ENCODE results near the gene GCLC. TPM values are rescaled to one million over a fixed set of nuclear protein-coding genes. Genes with fewer than 3 reads are reported as not detected.

Gene GCLC
- total RNA-seq, result 17.1 TPM
- polyA plus RNA-seq, result 17.4 TPM
- long read RNA-seq, donor 1, partial matches to known transcripts, result 0 of 1 reads
- long read RNA-seq, donor 1, other reads (novel, unspliced or antisense), result 0 of 1 reads
- long read RNA-seq, donor 2, result 0 reads
- long read RNA-seq, donor 3, partial matches to known transcripts, result 0 of 5 reads
- long read RNA-seq, donor 3, other reads (novel, unspliced or antisense), result 0 of 5 reads
- long read RNA-seq, donor 4, partial matches to known transcripts, result 0 of 1 reads
- long read RNA-seq, donor 4, other reads (novel, unspliced or antisense), result 0 of 1 reads
- long read RNA-seq, donor 5, transcript GCLC-215 (16 exons, 3,785 nt), result major isoform, 9 of 16 reads
- long read RNA-seq, donor 5, partial matches to known transcripts, result 5 of 16 reads
- long read RNA-seq, donor 5, other reads (novel, unspliced or antisense), result 0 of 16 reads
- long read RNA-seq, donor 6, partial matches to known transcripts, result 0 of 1 reads
- long read RNA-seq, donor 6, other reads (novel, unspliced or antisense), result 0 of 1 reads
- long read RNA-seq, donor 7, partial matches to known transcripts, result 0 of 1 reads
- long read RNA-seq, donor 7, other reads (novel, unspliced or antisense), result 0 of 1 reads
- long read RNA-seq, donor 8, partial matches to known transcripts, result 0 of 3 reads
- long read RNA-seq, donor 8, other reads (novel, unspliced or antisense), result 0 of 3 reads
- long read RNA-seq, donor 9, partial matches to known transcripts, result 0 of 1 reads
- long read RNA-seq, donor 9, other reads (novel, unspliced or antisense), result 0 of 1 reads
- long read RNA-seq, donor 10, partial matches to known transcripts, result 0 of 3 reads
- long read RNA-seq, donor 10, other reads (novel, unspliced or antisense), result 0 of 3 reads

DNA sequence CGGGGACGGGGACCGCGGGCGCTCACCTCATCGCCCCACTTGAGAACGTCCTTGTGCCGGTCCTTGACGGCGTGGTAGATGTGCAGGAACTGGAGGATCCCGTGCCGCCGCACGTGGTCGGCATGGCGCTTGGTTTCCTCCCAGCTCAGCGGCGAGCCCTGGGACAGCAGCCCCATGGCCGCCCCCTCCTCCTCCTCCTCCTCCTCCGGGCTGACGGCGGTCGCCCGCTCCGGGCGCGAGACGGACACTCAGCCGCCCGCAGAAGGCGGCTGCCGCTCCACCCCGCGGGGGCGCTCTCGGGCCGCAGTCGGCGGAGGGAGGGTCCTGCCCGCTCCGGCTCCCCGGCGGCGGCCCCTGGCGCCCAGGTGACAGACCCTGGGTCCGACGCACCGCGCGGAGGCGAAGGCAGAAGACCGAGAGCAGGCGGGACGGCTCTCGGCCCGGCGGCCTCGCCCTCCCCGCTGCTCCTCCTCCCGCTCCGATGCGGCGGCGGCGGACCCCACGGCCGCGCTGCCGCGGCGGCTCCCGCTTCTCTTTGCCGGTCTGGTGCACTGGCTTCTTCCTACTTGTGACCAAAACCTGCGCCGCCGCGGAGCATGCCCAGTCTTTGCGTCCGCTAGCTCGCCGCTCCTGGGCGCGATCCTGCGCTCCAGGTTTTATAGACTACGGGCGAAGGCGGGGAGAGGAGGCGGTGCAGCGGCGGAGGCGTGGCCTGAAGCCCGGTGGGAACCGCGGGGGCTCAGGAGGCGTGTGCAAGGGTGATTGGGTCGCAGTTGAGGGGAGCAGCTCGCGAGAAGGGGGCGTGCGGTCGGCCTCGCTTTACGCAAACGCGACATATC lies at the start of gene GCLC:
GCLC (minus strand) TSS at position 632 of the 839 bp plus-strand sequence; CDS start at position 176, 456 bp downstream.
- peaks cover 9 to 27% of the 10 kb centered on the region in 2 donors for H3K4me1 ChIP-seq (ENCODE audit: control insufficient read depth in 2 of 2, insufficient read depth in 2 of 2, low read length in 2 of 2)
- peak within 1 kb of the TSS; percentile 7 to 81 for H3K27ac ChIP-seq (ENCODE audit: low read depth in 1 of 2, low read length in 1 of 2)
- H3K36me3 ChIP-seq (ENCODE audit: control insufficient read depth in 2 of 2, insufficient read depth in 2 of 2, low read length in 1 of 2), result no peaks in the 10 kb centered on the region
- peak within 1 kb of the TSS; percentile 64 to 84 for H3K4me3 ChIP-seq (ENCODE audit: low read length in 2 of 2)
- peaks cover 0 to 3% of the 10 kb centered on the region in 2 donors for H3K27me3 ChIP-seq (ENCODE audit: control insufficient read depth in 2 of 2, insufficient read depth in 1 of 2, low read length in 1 of 2)
- peak; percentile 75 to 95 (median 88) for DNase-seq (ENCODE audit: low read depth in 6 of 9, low spot score in 9 of 9)
- H3K9me3 ChIP-seq (ENCODE audit: control insufficient read depth in 2 of 2, insufficient read depth in 1 of 2, low read length in 1 of 2), result no peaks in the 10 kb centered on the region
- under 1% methylated on average over 104 of the region's 105 CpGs for WGBS

GRCh38 chr6:53594596-53594995 lies 49.7 kb upstream of the GCLC start:
- Histone ChIP-seq H3K4me3 (ENCODE audit: low read length in 2 of 2) (no peak overlapping the region), H3K4me1 (ENCODE audit: control insufficient read depth in 2 of 2, insufficient read depth in 2 of 2, low read length in 2 of 2) (no peaks in the 10 kb centered on the region), H3K9me3 (ENCODE audit: control insufficient read depth in 2 of 2, insufficient read depth in 1 of 2, low read length in 1 of 2) (no peaks in the 10 kb centered on the region), H3K27ac (ENCODE audit: low read depth in 1 of 2, low read length in 1 of 2) (no peak overlapping the region), H3K27me3 (ENCODE audit: control insufficient read depth in 2 of 2, insufficient read depth in 1 of 2, low read length in 1 of 2) (no peaks in the 10 kb centered on the region), H3K36me3 (ENCODE audit: control insufficient read depth in 2 of 2, insufficient read depth in 2 of 2, low read length in 1 of 2) (no peaks in the 10 kb centered on the region)
- DNase-seq (ENCODE audit: low read depth in 6 of 9, low spot score in 9 of 9), result no peak
- 93% methylated on average over 2 of the region's 2 CpGs for WGBS

DNA sequence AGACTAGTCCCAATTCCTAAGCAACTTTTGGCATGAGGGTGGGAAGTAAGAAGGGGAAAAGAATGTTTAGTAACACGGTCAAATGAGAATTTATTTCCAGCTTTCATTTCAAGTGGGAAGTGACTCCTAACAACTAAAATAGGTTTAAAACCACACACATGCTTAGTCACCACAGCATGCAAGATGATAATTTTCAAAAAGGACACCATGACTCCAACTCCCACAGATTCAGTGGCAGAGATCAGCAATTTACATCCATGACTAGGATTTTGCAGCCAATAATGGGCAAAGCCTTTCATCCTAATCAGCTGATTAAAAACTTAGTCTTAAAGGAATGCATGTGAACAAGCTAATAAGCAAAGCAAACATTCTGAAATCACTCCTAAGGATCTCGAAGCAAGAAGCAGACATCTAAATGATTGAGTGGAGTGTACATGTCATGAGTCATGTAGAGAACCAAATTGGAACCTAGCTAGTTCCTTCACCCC lies 48.1 kb upstream of the GCLC start:
- WGBS, result 19% methylated on average over 2 of the region's 2 CpGs
- Histone ChIP-seq H3K9me3 (ENCODE audit: control insufficient read depth in 2 of 2, insufficient read depth in 1 of 2, low read length in 1 of 2) (no peaks in the 10 kb centered on the region), H3K36me3 (ENCODE audit: control insufficient read depth in 2 of 2, insufficient read depth in 2 of 2, low read length in 1 of 2) (no peaks in the 10 kb centered on the region), H3K4me3 (ENCODE audit: low read length in 2 of 2) (no peak overlapping the region), H3K4me1 (ENCODE audit: control insufficient read depth in 2 of 2, insufficient read depth in 2 of 2, low read length in 2 of 2) (no peaks in the 10 kb centered on the region), H3K27ac (ENCODE audit: low read depth in 1 of 2, low read length in 1 of 2) (no peak overlapping the region), H3K27me3 (ENCODE audit: control insufficient read depth in 2 of 2, insufficient read depth in 1 of 2, low read length in 1 of 2) (no peaks in the 10 kb centered on the region)
- DNase-seq (ENCODE audit: low read depth in 6 of 9, low spot score in 9 of 9), result no peak

GRCh38 chr6:53591873-53592272 lies 47.0 kb upstream of the GCLC start:
- Histone ChIP-seq H3K4me1 (ENCODE audit: control insufficient read depth in 2 of 2, insufficient read depth in 2 of 2, low read length in 2 of 2) (no peaks in the 10 kb centered on the region), H3K36me3 (ENCODE audit: control insufficient read depth in 2 of 2, insufficient read depth in 2 of 2, low read length in 1 of 2) (no peaks in the 10 kb centered on the region), H3K27me3 (ENCODE audit: control insufficient read depth in 2 of 2, insufficient read depth in 1 of 2, low read length in 1 of 2) (no peaks in the 10 kb centered on the region), H3K4me3 (ENCODE audit: low read length in 2 of 2) (no peak overlapping the region), H3K9me3 (ENCODE audit: control insufficient read depth in 2 of 2, insufficient read depth in 1 of 2, low read length in 1 of 2) (no peaks in the 10 kb centered on the region), H3K27ac (ENCODE audit: low read depth in 1 of 2, low read length in 1 of 2) (no peak overlapping the region)
- DNase-seq (ENCODE audit: low read depth in 6 of 9, low spot score in 9 of 9), result no peak

DNA sequence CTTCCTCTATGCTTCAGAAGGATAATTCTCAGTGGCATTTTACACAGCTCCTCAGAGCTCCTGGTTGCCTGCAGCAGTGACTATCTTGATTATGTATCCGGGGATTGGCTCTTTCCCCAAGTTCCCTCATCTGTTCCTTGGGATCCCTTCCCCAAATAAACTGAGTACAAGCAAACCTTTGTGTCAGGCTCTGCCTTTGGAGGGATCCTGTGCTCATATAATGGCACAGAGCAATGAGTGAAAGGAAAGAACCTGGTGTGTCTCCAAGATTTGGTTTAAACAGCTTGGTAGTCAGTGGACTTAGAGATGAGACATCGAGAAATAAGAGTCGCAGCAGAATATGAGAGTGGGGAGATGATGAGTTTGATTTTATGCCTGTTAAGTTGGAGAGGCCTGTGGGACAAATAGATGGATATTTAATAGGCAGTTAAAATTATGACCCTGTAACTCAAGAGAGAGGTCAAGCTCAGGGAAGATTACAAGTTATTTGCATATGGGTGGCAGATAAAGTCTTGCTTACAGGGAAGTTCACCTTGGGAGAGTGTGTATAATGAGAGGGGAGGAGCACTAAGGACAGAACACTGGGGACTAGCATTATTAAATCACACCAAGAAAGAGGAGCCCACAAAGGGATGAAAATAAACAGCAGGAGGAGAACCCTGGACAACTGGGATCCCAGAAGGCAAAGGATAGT lies 44.1 kb upstream of the GCLC start:
- H3K36me3 ChIP-seq (ENCODE audit: control insufficient read depth in 2 of 2, insufficient read depth in 2 of 2, low read length in 1 of 2), result no peaks in the 10 kb centered on the region
- WGBS, result 93% methylated on average over 3 of the region's 3 CpGs
- DNase-seq (ENCODE audit: low read depth in 6 of 9, low spot score in 9 of 9), result no peak
- H3K4me1 ChIP-seq (ENCODE audit: control insufficient read depth in 2 of 2, insufficient read depth in 2 of 2, low read length in 2 of 2), result no peaks in the 10 kb centered on the region
- H3K4me3 ChIP-seq (ENCODE audit: low read length in 2 of 2), result no peak overlapping the region
- H3K27ac ChIP-seq (ENCODE audit: low read depth in 1 of 2, low read length in 1 of 2), result peak overlapping the region in 1 of 2 donors; percentile 20
- no peaks in the 10 kb centered on the region for H3K9me3 ChIP-seq (ENCODE audit: control insufficient read depth in 2 of 2, insufficient read depth in 1 of 2, low read length in 1 of 2)
- H3K27me3 ChIP-seq (ENCODE audit: control insufficient read depth in 2 of 2, insufficient read depth in 1 of 2, low read length in 1 of 2), result no peaks in the 10 kb centered on the region

GRCh38 chr6:53587291-53587690 lies 42.4 kb upstream of the GCLC start:
- no peak for DNase-seq (ENCODE audit: low read depth in 6 of 9, low spot score in 9 of 9)

GRCh38 chr6:53585208-53585900 lies 40.5 kb upstream of the GCLC start:
- H3K27me3 ChIP-seq (ENCODE audit: control insufficient read depth in 2 of 2, insufficient read depth in 1 of 2, low read length in 1 of 2), result no peaks in the 10 kb centered on the region
- DNase-seq (ENCODE audit: low read depth in 6 of 9, low spot score in 9 of 9), result no peak
- no peak overlapping the region for H3K4me3 ChIP-seq (ENCODE audit: low read length in 2 of 2)
- H3K4me1 ChIP-seq (ENCODE audit: control insufficient read depth in 2 of 2, insufficient read depth in 2 of 2, low read length in 2 of 2), result no peaks in the 10 kb centered on the region
- no peak overlapping the region for H3K27ac ChIP-seq (ENCODE audit: low read depth in 1 of 2, low read length in 1 of 2)
- H3K9me3 ChIP-seq (ENCODE audit: control insufficient read depth in 2 of 2, insufficient read depth in 1 of 2, low read length in 1 of 2), result no peaks in the 10 kb centered on the region
- 80% methylated on average over 7 of the region's 7 CpGs for WGBS
- H3K36me3 ChIP-seq (ENCODE audit: control insufficient read depth in 2 of 2, insufficient read depth in 2 of 2, low read length in 1 of 2), result no peaks in the 10 kb centered on the region

More at GRCh38 chr6:53587291-53587690, 42.4 kb upstream of the GCLC start:
- no peaks in the 10 kb centered on the region for H3K9me3 ChIP-seq (ENCODE audit: control insufficient read depth in 2 of 2, insufficient read depth in 1 of 2, low read length in 1 of 2)
- H3K4me1 ChIP-seq (ENCODE audit: control insufficient read depth in 2 of 2, insufficient read depth in 2 of 2, low read length in 2 of 2), result no peaks in the 10 kb centered on the region
- no peak overlapping the region for H3K4me3 ChIP-seq (ENCODE audit: low read length in 2 of 2)
- H3K27me3 ChIP-seq (ENCODE audit: control insufficient read depth in 2 of 2, insufficient read depth in 1 of 2, low read length in 1 of 2), result no peaks in the 10 kb centered on the region
- 98% methylated on average over 1 of the region's 1 CpG for WGBS
- H3K36me3 ChIP-seq (ENCODE audit: control insufficient read depth in 2 of 2, insufficient read depth in 2 of 2, low read length in 1 of 2), result no peaks in the 10 kb centered on the region
- H3K27ac ChIP-seq (ENCODE audit: low read depth in 1 of 2, low read length in 1 of 2), result no peak overlapping the region

GRCh38 chr6:53584726-53585125 lies 39.8 kb upstream of the GCLC start:
- no peak for DNase-seq (ENCODE audit: low read depth in 6 of 9, low spot score in 9 of 9)
- H3K27ac ChIP-seq (ENCODE audit: low read depth in 1 of 2, low read length in 1 of 2), result no peak overlapping the region
- no peaks in the 10 kb centered on the region for H3K9me3 ChIP-seq (ENCODE audit: control insufficient read depth in 2 of 2, insufficient read depth in 1 of 2, low read length in 1 of 2)
- H3K4me1 ChIP-seq (ENCODE audit: control insufficient read depth in 2 of 2, insufficient read depth in 2 of 2, low read length in 2 of 2), result no peaks in the 10 kb centered on the region
- no peaks in the 10 kb centered on the region for H3K27me3 ChIP-seq (ENCODE audit: control insufficient read depth in 2 of 2, insufficient read depth in 1 of 2, low read length in 1 of 2)
- H3K36me3 ChIP-seq (ENCODE audit: control insufficient read depth in 2 of 2, insufficient read depth in 2 of 2, low read length in 1 of 2), result no peaks in the 10 kb centered on the region
- no peak overlapping the region for H3K4me3 ChIP-seq (ENCODE audit: low read length in 2 of 2)
- 96% methylated on average over 2 of the region's 2 CpGs for WGBS

All from thymus (tissue), 14 donors.